ENCODE results near the gene RAB3GAP2.
"Not testable (repeated sequence)": the region's sequence is repeated elsewhere in the genome, so short reads cannot be mapped to it uniquely, and the experiment has no call there.

The RAB3GAP2 gene

GRCh38 chr1:220189750-220190347, 82.4 kb downstream of the RAB3GAP2 start:
- DNase-seq, result no peak

- DNase-seq, result no peak
These were observed 83.7 kb downstream of the RAB3GAP2 start for GRCh38 chr1:220188538-220188937.

GRCh38 chr1:220186752-220187151, 85.5 kb downstream of the RAB3GAP2 start:
- DNase-seq, result no peak

GRCh38 chr1:220184506-220184905, 87.7 kb downstream of the RAB3GAP2 start:
- no peak for DNase-seq

DNA sequence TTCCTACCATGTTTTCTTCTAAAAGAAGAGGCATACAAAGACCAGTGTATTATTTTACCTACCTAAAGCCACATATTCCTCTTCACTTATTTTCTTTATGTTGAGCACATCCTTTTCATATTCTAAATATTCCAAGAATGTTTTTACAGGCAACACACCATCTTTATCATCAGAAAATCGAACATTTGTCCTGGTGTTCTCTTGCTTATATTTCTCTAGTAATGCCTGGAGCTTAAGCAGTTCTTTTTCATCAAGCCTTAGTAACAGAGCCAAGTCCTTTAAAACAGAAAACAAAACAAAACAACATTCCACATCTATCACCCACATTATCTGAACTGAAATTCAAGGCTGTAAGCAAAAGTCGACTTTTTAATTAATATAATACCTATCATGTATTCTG, 89.6 kb downstream of the RAB3GAP2 start:
- no peak for DNase-seq

DNA sequence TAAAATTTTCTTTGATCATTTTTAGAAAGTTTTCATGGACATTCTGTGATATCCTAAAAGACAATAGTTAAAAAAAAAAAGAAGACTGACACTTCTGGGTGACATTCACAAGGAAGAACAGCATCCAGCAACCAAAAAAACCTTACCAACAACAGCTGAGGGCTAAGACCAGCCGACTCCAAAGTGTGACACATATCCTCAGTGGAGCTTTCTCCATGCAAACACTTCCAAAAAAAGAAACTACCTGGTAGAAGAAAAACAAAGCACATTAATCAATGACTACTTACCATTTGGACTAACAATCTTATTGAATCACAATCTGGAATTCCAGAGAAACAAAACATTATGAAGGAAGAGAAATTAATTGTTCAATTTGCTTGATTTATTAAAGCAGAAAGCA, 90.1 kb downstream of the RAB3GAP2 start:
- DNase-seq, result no peak

GRCh38 chr1:220176540-220176939, 95.7 kb downstream of the RAB3GAP2 start:
- no peak for DNase-seq

DNA sequence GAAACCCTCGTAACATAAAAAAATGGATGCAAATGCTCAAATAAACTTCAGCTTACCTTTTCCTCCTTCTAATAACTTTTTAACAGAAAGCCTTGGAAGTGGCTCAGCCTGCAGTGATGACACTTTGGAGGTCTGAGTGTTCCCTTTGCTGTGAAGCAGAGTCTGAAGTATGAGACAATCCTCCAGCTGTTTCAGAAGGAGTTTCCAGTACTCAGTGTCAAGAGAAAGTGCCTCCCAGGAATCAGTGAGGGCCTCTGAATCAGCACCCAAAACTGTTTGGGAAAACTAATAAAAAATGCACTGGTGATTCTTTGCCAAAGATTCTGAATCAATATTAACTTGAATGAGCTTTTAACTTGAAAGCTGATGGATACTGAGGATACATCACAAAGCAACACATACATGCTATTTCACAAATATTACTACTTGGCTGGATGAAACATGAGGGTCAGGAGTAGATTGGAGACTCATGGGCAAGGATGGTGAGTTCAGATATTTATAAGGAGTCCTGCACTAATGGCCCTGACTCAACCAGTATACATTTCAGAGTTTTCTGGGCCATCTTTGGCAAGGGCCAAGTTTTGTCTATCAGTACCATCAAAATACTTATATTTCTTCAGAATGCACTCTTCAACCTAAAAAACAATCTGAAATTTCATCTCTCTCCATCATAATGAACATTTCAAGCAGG, 101.3 kb downstream of the RAB3GAP2 start:
- no peak for DNase-seq

DNA sequence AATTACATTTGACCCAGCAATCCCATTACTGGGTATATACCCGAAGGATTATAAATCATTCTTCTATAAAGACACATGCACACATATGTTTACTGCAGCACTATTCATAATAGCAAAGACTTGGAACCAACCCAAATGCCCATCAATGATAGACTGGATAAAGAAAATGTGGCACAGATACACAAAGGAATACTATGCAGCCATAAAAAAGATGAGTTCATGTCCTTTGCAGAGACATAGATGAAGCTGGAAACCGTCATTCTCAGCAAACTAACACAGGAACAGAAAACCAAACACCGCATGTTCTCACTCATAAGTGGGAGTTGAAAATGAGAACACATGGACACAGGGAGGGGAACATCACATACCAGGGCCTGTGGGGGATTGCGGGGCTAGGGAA, 102.4 kb downstream of the RAB3GAP2 start:
- not testable (repeated sequence) for DNase-seq

GRCh38 chr1:220166853-220167252, 105.4 kb downstream of the RAB3GAP2 start:
- DNase-seq, result no peak

- no peak for DNase-seq
These were observed 107.7 kb downstream of the RAB3GAP2 start for GRCh38 chr1:220164517-220164916.

DNA sequence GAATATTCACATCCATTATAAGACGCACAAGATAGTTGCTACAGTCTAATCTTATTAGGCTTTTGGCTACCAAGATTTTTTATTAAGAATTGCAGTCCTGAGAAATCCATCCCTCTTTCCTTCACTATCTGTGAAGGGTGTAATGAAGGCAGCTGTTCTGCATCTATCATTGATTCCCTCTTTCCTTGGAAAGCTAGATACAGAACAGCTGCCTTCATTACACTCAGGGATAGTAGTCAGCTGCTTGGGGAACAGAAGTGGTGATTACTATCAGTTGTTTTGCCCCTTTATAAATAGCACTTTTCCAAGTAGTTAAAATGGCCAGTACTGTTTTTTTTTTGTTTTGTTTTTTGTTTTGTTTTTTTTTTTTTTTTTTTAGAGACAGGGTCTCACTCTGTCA, 108.1 kb downstream of the RAB3GAP2 start:
- no peak for DNase-seq

DNA sequence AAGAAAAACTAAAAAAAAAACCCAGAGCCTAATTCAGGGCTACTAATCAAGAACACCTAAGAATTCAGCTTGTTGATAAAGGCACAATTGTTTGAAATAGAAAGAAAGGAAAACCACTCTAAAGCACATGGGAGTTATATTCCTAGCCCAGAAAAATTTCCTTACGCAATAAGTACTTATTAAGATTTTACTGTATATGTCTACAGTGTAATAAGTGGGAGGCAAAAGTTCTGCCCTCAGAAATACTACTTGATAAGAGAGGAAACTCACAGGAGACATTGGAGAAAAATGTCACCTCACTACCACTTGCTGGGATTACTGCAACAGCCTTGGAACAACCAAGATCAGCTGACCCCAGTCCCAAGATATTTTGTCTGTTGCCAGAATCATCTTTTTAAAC, 112.2 kb downstream of the RAB3GAP2 start:
- no peak for DNase-seq

DNA sequence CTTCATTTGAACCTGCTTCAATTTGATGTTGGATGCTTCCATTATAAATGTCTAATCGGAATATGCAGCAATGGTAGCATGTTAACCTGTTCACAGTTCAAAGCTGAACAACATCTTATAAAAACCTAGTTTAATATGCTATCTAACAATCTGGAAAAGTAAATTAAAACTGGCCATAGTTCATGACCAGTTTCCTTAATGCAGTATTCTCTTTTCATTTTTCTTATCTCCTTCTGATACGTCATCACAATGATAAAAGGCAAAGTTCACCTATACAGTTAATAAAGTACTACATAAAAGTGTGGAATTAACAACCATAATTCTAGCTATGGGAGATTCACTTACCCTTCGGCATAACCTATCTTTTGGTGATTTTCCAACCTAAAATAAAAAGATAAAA, 113.2 kb downstream of the RAB3GAP2 start:
- DNase-seq, result no peak

- DNase-seq, result not testable (repeated sequence)
These were observed 113.7 kb downstream of the RAB3GAP2 start for GRCh38 chr1:220158530-220158929.

GRCh38 chr1:220157738-220158137, 114.5 kb downstream of the RAB3GAP2 start:
- DNase-seq, result no peak

- DNase-seq, result no peak
These were observed 115.6 kb downstream of the RAB3GAP2 start for GRCh38 chr1:220156620-220157146.

DNA sequence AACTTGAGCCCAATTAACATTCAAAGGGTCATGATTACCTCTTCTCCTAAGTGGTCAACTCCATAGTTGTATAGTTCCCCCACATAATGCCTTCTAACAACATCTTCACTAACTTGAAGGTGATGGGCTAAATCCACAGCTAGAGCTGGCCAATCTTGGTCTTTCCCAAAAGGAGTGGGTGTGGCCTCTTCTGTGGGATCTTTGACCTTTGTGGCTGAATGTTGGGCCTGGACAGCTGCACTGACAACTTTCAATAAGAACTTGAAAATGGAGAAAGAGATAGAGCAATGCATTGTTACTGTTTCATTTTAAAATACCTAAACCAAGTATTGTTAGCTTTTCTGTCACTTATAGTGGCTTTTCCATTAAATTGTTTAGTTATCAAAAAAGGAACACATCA, 119.1 kb downstream of the RAB3GAP2 start:
- DNase-seq, result no peak

- DNase-seq, result no peak
These were observed 120.8 kb downstream of the RAB3GAP2 start for GRCh38 chr1:220151454-220151853.

- no peak for DNase-seq
These were observed 122.5 kb downstream of the RAB3GAP2 start for GRCh38 chr1:220149742-220150141.

DNA sequence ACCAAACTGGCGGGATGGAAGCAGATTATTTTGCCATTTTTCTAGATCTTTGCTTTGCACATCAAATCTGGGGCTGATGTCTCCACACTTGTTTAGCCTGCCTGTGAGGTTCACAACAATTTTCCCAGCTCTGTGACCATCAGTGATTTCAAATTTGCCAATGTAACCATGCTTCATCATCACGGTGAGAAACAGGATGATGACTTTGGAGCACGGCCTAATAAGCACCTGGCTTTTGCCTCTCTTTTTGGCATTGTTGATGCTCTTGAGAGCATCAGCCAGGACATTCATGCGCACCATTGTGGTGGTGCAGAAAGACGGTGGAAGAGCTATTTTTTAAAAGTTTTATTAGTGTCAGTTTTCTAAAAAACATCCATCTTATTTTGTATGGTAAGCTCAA, 128.2 kb downstream of the RAB3GAP2 start:
- no peak for DNase-seq

DNA sequence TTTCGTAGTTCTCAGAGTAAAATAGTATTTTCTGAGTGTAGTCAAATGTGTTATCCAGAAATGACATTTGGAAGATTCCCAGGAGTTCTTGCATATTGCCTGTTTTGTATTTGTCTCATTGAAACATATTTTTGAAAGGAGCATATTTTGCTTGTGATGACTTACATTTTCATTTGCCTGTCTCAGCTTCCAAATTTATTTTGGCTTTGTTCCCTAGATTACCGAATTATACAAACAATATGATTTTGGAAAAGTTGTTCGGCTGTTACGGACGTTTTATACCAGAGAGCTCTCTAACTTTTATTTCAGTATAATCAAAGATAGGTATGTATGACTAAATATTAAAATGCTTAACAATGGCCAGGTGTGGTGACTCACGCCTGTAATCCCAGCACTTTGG, 132.3 kb downstream of the RAB3GAP2 start:
- no peak for DNase-seq

GRCh38 chr1:220137019-220137786, 135.1 kb downstream of the RAB3GAP2 start:
- DNase-seq, result no peak

DNA sequence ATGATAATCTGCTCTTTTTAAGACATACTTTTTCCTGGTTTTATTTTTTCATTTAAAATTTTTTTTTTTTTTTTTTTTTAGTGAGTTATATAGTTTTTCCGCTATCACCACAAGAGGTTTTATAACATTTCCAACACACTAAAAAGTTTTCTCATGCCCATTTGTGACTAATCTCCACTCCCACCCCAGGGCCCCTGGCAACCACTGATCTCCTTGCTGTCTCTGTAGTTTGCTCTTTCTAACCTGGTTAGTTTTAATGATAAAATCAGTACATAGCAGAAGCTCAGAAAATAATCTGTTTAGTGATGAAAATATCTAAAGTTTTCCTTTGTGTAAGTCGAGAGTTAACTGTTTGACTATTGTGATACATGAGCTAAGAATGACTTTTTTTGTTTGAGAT, 136.5 kb downstream of the RAB3GAP2 start:
- no peak for DNase-seq

Measured in activated effector memory CD4-positive, alpha-beta T cell treated with Interleukin-2 at 50 U/mL for 16 hours (primary cell).